PC-9 (cell line): ENCODE measurements around the gene MAMSTR.

Source experiments
- CTCF ChIP-seq: fragments of 200-600 bp; sonication (generic); conservative IDR thresholded peaks from 2 replicates; pipeline ENCODE4 v1.6.1; 2017; ENCODE audit warnings: mixed run types, antibody characterized with exemption, mild to moderate bottlenecking, moderate library complexity
- EZH2 ChIP-seq: fragments of 200-600 bp; sonication (generic); IDR thresholded peaks from 2 replicates; pipeline ENCODE4 v1.8.0; 2017; ENCODE audit warnings: antibody characterized with exemption, low read depth

- no peak for TF ChIP-seq CTCF
- no peak for TF ChIP-seq EZH2
These were observed 38.2 kb upstream of the MAMSTR start for GRCh38 chr19:48757741-48758144.
